ENCODE measurements around the gene BTBD17. TPM values are rescaled to one million over a fixed set of nuclear protein-coding genes. Genes with fewer than 3 reads are reported as not detected.

The BTBD17 gene
- total and polyA plus RNA-seq, 4 donors = 9.4 to 31.0 (median 17.7) TPM

DNA sequence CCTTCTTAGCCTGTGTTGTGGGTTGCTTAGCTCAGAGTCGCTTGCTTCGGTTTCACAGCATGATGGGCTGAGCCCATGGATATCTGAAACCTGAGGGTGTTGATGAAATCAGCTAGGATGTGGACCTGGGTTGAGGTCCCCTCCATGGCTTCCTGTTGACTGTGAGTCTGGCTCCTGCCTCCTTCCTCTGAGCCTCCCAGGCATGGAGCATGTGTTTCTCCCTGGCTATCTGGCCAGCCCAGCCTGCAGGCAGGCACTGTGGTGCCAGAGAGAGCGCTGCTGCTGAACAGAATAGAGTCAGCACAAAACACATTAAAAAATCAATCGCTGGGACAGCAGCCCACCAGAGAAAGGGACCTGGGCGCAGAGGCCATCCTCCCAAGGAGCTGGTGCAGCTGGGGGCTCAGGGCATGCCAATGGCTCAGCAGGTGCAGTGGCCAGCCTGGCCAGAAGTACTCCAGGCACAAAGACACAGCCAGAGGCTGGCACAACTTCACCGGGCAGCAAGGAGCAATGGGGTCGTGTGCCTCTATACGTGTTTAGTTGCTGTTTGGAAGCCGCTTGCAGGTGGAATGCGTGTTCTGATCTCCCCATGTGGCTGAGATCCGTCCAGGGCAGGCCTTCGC is 42.0 kb upstream of the BTBD17 start:
- WGBS (ENCODE audit: insufficient coverage) = 38% methylated on average over 12 of the region's 12 CpGs
- Histone ChIP-seq H3K4me1 (ENCODE audit: control insufficient read depth, insufficient read depth, low read length) (peaks cover 9% of the 10 kb centered on the region), H3K36me3 (ENCODE audit: control insufficient read depth, insufficient read depth, low read length) (no peaks in the 10 kb centered on the region), H3K4me3 (ENCODE audit: low read depth, low read length) (no peak overlapping the region), H3K9me3 (ENCODE audit: control insufficient read depth, insufficient read depth, low read length) (no peaks in the 10 kb centered on the region), H3K27me3 (ENCODE audit: control insufficient read depth, insufficient read depth, low read length) (no peaks in the 10 kb centered on the region), H3K27ac (ENCODE audit: low read depth, low read length) (no peak overlapping the region)
- DNase-seq (ENCODE audit: low read depth in 4 of 6, low spot score in 6 of 6) = peak in 1 of 6 donors; percentile 27

- no peaks in the 10 kb centered on the region for H3K27me3 ChIP-seq (ENCODE audit: control insufficient read depth, insufficient read depth, low read length)
- H3K27ac ChIP-seq (ENCODE audit: low read depth, low read length) = no peak overlapping the region
- H3K9me3 ChIP-seq (ENCODE audit: control insufficient read depth, insufficient read depth, low read length) = no peaks in the 10 kb centered on the region
- H3K36me3 ChIP-seq (ENCODE audit: control insufficient read depth, insufficient read depth, low read length) = no peaks in the 10 kb centered on the region
- peaks cover 5% of the 10 kb centered on the region for H3K4me1 ChIP-seq (ENCODE audit: control insufficient read depth, insufficient read depth, low read length)
- no peak overlapping the region for H3K4me3 ChIP-seq (ENCODE audit: low read depth, low read length)
- 89% methylated on average over 7 of the region's 7 CpGs for WGBS (ENCODE audit: insufficient coverage)
- no peak for DNase-seq (ENCODE audit: low read depth in 4 of 6, low spot score in 6 of 6)
Measured at GRCh38 chr17:74402048-74402447, 40.4 kb upstream of the BTBD17 start.

DNA sequence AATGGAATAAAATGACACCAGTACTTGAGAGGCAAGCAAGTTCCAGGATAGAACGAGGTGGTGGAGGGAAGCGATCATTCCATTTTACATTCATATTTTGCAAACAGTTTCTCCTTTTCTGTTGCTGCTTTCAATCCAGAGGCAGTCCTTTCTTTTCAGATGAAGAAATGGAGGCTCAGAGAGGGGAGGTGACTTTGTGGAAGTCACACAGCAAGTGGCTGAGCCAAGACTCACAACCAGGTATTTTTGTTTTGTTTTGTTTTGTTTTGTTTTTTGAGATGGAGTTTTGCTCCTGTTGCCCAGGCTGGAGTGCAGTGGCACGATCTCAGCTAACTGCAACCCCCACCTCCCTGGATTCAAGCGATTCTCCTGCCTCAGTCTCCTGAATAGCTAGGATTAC is 34.9 kb upstream of the BTBD17 start:
- Histone ChIP-seq H3K4me1 (ENCODE audit: control insufficient read depth, insufficient read depth, low read length) (peaks cover 19% of the 10 kb centered on the region), H3K9me3 (ENCODE audit: control insufficient read depth, insufficient read depth, low read length) (no peaks in the 10 kb centered on the region), H3K4me3 (ENCODE audit: low read depth, low read length) (no peak overlapping the region), H3K27me3 (ENCODE audit: control insufficient read depth, insufficient read depth, low read length) (no peaks in the 10 kb centered on the region), H3K36me3 (ENCODE audit: control insufficient read depth, insufficient read depth, low read length) (no peaks in the 10 kb centered on the region), H3K27ac (ENCODE audit: low read depth, low read length) (no peak overlapping the region)
- WGBS (ENCODE audit: insufficient coverage) = no CpG with 5 or more reads among the region's 4 CpGs
- no peak for DNase-seq (ENCODE audit: low read depth in 4 of 6, low spot score in 6 of 6)

DNA sequence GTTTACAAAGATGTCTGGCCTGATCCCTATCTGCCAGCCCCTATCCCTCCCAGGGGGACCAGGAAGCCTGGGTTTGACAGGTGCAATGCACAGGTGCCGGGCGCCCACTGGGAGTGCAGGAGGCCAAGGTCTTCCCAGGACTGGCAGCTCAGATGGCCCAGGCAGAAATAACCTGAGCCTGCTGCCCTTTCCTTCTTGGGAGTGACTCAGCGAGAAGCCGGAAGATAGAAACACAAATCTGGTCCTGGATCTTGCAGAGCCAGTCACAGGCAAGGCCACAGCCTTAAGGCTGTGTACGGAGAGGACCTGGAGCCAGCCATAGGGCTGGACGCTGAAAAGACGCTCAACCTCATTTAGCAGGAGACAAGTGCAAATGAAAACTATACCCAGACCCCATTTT is 33.3 kb upstream of the BTBD17 start:
- peaks cover 19% of the 10 kb centered on the region for H3K4me1 ChIP-seq (ENCODE audit: control insufficient read depth, insufficient read depth, low read length)
- no peak for DNase-seq (ENCODE audit: low read depth in 4 of 6, low spot score in 6 of 6)
- no peaks in the 10 kb centered on the region for H3K27me3 ChIP-seq (ENCODE audit: control insufficient read depth, insufficient read depth, low read length)
- H3K36me3 ChIP-seq (ENCODE audit: control insufficient read depth, insufficient read depth, low read length) = no peaks in the 10 kb centered on the region
- 87% methylated on average over 7 of the region's 7 CpGs for WGBS (ENCODE audit: insufficient coverage)
- H3K27ac ChIP-seq (ENCODE audit: low read depth, low read length) = no peak overlapping the region
- H3K9me3 ChIP-seq (ENCODE audit: control insufficient read depth, insufficient read depth, low read length) = no peaks in the 10 kb centered on the region
- no peak overlapping the region for H3K4me3 ChIP-seq (ENCODE audit: low read depth, low read length)

DNA sequence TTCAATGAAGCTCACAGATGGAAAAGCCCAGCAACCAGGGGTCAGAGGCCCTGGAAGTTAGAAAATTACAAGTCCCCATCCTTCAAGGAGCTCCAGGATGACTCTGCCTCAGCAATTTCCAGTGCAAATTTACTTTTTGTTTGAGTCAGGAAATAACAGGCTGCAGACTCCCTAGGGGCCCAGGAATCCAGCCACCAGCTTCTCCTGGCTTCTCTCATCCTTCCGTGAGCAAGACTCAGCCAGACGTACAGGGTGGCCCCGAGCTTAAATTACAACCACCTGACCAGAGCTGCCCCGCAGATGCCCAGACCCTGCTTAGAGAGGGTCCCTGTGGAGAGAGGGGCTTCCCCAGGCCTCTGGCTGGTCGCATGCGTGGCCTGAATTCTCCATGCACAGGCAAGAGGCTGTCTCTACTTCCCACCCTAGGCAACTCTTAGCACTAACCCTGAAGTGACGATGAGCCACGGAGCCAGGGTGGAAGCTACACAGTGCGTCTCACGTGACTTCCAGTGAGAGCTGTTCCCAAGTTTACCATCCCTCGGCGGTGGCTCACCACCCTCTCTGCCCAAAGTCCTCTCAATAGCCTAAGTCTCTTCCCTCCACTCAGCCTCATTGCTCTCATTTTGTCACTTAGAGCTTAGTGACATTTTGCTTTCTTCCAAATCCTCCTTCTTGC is 32.7 kb upstream of the BTBD17 start:
- no peak for DNase-seq (ENCODE audit: low read depth in 4 of 6, low spot score in 6 of 6)
- Histone ChIP-seq H3K4me1 (ENCODE audit: control insufficient read depth, insufficient read depth, low read length) (peaks cover 19% of the 10 kb centered on the region), H3K27ac (ENCODE audit: low read depth, low read length) (no peak overlapping the region), H3K36me3 (ENCODE audit: control insufficient read depth, insufficient read depth, low read length) (no peaks in the 10 kb centered on the region), H3K4me3 (ENCODE audit: low read depth, low read length) (no peak overlapping the region), H3K27me3 (ENCODE audit: control insufficient read depth, insufficient read depth, low read length) (no peaks in the 10 kb centered on the region), H3K9me3 (ENCODE audit: control insufficient read depth, insufficient read depth, low read length) (no peaks in the 10 kb centered on the region)
- 78% methylated on average over 11 of the region's 12 CpGs for WGBS (ENCODE audit: insufficient coverage)

DNA sequence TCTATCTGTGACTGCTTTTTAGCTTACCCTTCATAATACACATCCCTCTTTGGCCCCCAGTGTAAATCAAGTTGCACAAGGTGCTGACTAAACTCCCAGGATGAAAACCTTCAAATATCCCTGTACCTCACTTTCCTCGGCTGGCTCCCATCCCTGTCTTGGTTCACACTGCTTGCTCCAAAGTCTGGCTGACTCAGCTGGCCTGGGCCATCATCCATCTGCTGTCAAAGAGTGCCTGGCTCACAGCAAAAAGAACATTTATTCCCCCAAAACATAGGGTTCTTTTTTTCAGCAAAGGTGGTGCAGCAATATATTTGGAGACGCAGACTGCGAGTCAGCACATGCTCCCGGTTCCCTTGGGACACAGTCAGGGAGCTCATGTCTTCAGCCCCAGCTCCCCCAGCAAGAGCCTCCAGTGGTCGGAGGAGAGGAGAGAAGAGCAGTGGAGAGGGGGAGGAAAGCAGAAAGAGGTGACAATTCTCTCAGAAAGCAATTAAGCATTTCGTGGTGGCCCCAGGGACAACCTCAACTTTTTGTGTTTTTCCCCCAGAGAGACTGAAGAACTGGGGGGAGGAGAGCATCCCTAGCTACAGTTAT is 31.8 kb upstream of the BTBD17 start:
- Histone ChIP-seq H3K4me1 (ENCODE audit: control insufficient read depth, insufficient read depth, low read length) (peaks cover 19% of the 10 kb centered on the region), H3K36me3 (ENCODE audit: control insufficient read depth, insufficient read depth, low read length) (no peaks in the 10 kb centered on the region), H3K4me3 (ENCODE audit: low read depth, low read length) (no peak overlapping the region), H3K27ac (ENCODE audit: low read depth, low read length) (no peak overlapping the region), H3K9me3 (ENCODE audit: control insufficient read depth, insufficient read depth, low read length) (no peaks in the 10 kb centered on the region), H3K27me3 (ENCODE audit: control insufficient read depth, insufficient read depth, low read length) (no peaks in the 10 kb centered on the region)
- peak in 2 of 6 donors; percentile 39 to 81 for DNase-seq (ENCODE audit: low read depth in 4 of 6, low spot score in 6 of 6)
- 53% methylated on average over 2 of the region's 6 CpGs for WGBS (ENCODE audit: insufficient coverage)

DNA sequence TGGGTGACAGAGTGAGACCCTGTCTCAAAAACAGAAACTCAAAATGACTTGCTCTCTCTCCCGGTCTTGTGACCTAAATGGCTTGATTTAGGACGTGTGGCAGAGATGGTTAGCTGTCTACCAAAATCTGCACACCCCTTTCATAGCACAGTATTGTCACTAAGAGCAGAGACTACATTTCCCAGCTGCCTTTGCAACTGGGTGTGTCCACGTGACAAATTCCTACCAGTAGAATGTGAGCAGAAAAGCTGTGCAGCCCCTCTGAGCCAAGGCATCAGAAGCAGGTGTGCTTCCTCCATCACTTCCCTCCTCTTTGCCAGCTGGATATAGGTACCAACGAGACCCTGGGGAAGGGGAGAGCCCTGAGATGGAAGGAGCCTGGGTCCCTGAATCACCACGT is 31.2 kb upstream of the BTBD17 start:
- Histone ChIP-seq H3K4me1 (ENCODE audit: control insufficient read depth, insufficient read depth, low read length) (peaks cover 19% of the 10 kb centered on the region), H3K4me3 (ENCODE audit: low read depth, low read length) (no peak overlapping the region), H3K27me3 (ENCODE audit: control insufficient read depth, insufficient read depth, low read length) (no peaks in the 10 kb centered on the region), H3K27ac (ENCODE audit: low read depth, low read length) (no peak overlapping the region), H3K9me3 (ENCODE audit: control insufficient read depth, insufficient read depth, low read length) (no peaks in the 10 kb centered on the region), H3K36me3 (ENCODE audit: control insufficient read depth, insufficient read depth, low read length) (no peaks in the 10 kb centered on the region)
- WGBS (ENCODE audit: insufficient coverage) = 65% methylated on average over 4 of the region's 5 CpGs
- peak in 2 of 6 donors; percentile 50 to 63 for DNase-seq (ENCODE audit: low read depth in 4 of 6, low spot score in 6 of 6)

DNA sequence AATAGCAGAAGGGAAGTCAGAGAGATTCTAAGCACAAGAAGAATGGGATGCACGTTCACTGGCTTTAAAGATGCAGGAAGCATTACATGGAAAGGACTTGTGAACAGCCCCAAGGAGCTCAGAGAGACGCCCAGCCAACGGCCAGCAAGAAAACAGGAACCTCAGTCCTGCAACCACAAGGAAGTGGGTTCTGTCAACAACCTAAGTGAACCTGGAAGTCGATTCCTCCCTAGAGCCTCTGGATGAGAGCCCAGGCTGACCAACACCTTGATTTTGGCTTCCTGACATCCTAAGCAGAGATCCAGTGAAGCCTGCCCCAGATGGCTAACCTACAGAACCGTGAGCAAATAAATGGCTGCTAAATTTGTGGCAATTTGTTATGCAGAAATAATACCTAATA is 30.1 kb upstream of the BTBD17 start:
- WGBS (ENCODE audit: insufficient coverage) = 84% methylated on average over 5 of the region's 5 CpGs
- H3K36me3 ChIP-seq (ENCODE audit: control insufficient read depth, insufficient read depth, low read length) = no peaks in the 10 kb centered on the region
- H3K27ac ChIP-seq (ENCODE audit: low read depth, low read length) = no peak overlapping the region
- H3K9me3 ChIP-seq (ENCODE audit: control insufficient read depth, insufficient read depth, low read length) = no peaks in the 10 kb centered on the region
- no peak overlapping the region for H3K4me3 ChIP-seq (ENCODE audit: low read depth, low read length)
- H3K4me1 ChIP-seq (ENCODE audit: control insufficient read depth, insufficient read depth, low read length) = peaks cover 19% of the 10 kb centered on the region
- H3K27me3 ChIP-seq (ENCODE audit: control insufficient read depth, insufficient read depth, low read length) = no peaks in the 10 kb centered on the region
- no peak for DNase-seq (ENCODE audit: low read depth in 4 of 6, low spot score in 6 of 6)

DNA sequence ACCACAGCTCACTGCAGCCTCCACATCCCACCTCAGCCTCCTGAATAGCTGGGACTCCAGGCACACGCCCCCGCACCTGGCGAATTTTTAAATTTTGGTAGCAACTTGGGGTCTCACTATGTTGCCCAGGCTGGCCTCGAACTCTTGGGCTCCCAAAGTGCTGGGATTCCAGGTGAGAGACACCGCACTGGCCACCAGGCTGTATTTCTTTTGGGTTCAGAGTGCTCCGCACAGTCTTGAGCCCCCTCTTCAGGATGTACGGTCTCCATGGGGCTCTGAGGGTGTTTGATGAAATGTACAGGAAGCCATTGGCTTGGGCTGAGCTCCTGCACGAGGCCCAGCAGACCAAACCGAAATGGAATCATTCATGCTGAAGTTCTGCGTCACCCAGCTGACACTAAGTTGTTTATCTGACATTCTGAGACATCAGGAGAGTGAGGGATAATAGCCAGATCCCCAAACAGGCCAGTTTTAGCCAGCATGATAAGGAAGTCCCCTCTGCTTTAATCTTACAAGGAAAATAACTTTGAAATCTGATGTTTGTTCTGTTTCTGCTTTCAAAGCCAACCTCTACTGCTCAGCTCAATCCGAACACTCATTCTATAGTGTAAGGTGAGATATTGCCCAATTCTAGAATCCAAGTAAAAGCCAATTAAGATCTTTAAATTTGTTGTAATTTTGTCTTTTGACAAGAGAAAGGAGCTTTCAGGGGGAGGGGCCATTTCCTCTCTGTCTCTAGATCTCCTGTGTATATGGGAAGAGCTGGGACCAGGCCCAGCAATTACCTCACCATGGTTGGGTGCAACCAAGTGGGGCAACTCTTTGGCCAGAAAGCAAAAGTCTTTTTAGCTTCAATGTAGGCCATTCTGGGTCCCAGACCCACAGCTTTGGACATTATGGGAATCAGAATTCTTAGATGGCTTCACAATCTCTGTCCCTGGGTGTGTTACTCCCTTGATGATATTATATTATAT is 29.3 kb upstream of the BTBD17 start:
- Histone ChIP-seq H3K9me3 (ENCODE audit: control insufficient read depth, insufficient read depth, low read length) (no peaks in the 10 kb centered on the region), H3K27me3 (ENCODE audit: control insufficient read depth, insufficient read depth, low read length) (no peaks in the 10 kb centered on the region), H3K4me3 (ENCODE audit: low read depth, low read length) (no peak overlapping the region), H3K36me3 (ENCODE audit: control insufficient read depth, insufficient read depth, low read length) (no peaks in the 10 kb centered on the region), H3K27ac (ENCODE audit: low read depth, low read length) (no peak overlapping the region), H3K4me1 (ENCODE audit: control insufficient read depth, insufficient read depth, low read length) (peaks cover 19% of the 10 kb centered on the region)
- DNase-seq (ENCODE audit: low read depth in 4 of 6, low spot score in 6 of 6) = no peak
- 88% methylated on average over 10 of the region's 11 CpGs for WGBS (ENCODE audit: insufficient coverage)
